NCI-H1694 (cell line): ENCODE data around the gene RIN2.
A peak's percentile ranks its signal among the peaks of the same experiment; 100 is the strongest.

Experiments used
- DNase-seq: peaks from one replicate; lab custom pipeline; 2025; lab: John Stamatoyannopoulos, UW

Gene RIN2

DNA sequence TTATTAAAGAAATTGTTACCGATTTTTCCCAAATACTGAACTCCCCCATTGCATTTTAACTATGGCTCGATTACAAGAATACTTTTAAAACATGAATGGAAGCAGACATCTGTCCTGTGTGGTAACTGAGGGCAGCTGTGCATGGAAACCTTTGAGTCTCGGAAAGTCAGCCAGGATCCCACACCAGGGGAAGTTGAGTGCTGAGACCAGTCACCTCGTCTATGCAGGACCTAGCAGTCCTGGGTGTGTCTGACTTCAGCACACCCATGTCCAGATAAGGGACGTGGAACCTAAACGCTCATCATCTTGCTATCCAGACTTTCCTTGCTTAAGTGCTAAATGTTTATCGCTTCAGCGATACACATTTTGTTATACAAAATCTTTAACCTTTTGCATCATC is 6.1 kb downstream of the RIN2 start:
- DNase-seq, result no peak

DNA sequence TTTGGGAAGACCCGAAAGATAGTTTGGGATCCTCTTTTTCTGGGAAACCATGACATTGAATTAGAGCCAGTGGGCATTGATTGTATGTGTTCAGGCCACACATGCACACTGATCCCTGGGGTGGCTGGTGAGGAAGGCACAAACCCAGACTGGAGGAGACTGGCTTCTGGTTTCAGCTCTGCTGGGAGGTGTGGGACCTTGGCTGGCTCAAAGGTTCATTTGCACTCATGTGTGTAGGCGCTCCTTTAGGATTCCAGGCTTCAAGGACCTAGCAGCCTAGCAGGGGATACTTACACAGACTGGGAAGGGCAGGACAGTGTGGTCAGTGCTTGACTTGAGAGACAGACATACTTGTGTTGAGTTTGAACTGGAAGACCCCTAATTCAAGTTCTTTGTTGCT is 7.2 kb downstream of the RIN2 start:
- DNase-seq, result no peak

DNA sequence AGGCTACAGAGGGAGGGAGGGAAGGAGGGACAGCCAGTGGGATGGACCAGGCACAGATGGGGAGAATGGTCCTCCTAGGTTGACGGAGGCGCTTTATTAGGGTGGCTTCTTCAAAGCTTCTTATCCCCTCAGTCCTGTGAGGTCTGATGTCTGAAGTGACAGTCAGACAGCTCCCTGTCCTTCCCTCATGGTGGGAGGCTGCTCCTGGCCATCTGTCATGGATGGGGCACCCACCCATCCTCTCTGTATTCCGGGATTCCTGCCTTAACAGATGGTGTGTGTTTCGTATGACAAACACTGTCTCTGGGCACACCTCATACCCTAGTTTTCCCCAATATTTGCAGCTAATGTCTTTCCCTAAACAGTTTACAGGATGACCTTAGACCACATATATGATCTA is 7.9 kb downstream of the RIN2 start:
- peak; percentile 63 for DNase-seq

DNA sequence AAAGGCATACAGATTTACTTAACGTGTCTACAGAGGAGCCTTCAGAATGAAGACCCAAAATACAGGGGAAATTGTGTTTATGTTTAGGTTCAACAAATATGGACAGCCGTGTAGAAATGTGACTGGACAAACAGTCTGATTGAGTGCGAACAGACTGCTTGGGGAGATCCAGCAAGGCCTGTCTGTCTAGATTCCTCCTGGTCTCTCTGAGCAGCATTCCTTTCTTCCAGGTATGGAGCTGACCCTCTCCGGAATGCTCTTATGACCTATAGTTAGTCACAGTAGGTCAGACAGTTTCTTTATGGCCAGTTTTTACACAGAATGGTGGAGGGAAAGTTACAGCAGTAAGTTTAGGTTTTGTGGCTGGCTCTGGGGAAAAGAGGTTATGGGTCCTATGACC is 9.0 kb downstream of the RIN2 start:
- DNase-seq, result no peak

DNA sequence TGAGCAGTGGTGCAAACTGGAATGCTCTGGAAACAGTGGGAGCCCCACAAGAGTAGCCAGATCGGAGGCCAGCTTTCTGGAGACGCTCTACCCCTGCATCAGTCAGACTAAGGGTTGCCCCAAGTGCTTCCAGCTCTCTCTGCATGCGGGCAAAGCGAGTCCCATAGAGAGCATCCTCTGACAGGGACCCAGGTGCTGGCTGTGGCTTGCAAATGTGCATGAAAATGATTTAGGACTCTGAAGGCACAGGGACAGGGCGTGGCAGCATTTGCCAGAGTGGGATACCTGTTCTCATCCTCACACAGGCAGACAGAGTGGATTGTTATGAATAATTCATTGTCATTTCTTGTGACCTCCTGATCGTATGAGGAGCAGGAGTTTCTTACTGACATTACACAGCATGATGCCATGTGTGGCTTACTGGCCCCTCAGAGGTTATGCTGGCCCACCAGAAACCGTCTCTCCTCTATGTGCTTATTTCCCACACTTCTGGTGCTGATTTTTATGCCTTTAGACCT is 10.3 kb downstream of the RIN2 start:
- DNase-seq, result no peak

DNA sequence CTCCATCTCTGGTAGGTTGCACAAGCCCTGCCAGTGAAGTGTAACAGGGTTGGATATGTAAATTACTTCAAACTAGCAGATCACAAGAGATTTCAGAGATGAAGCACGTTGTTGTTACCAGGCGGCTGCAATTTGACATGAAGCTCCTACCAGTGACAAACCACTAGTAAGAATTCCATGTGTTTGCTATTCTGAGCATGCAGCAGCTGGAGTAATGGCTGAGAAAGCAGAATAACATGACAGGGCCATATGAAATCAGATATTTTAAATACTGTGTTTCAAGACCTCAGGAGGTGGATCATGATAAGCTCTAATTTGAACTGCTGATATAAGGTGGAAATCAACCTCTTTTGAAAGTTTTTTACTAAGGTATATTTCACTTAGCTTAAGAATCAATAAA is 11.4 kb downstream of the RIN2 start:
- DNase-seq, result no peak

DNA sequence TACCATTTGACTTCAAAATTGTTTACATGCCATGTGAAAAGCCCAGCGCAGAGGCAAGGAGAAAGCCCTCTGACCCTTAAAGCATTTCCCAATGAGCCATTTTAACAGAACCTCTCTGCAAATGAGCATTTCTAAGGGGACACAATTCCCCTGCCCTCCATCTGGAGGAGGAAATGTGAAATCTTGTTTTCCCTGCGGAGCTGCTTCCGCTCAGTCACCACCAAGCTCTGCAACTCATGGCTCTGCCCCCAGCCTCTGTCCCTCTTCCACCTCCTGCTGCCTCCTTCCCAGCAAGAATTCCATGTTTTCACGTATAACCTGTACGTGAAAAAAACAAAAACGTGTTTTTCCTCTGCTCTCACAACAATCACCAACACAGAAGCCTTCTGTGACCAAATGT is 12.3 kb downstream of the RIN2 start:
- no peak for DNase-seq

DNA sequence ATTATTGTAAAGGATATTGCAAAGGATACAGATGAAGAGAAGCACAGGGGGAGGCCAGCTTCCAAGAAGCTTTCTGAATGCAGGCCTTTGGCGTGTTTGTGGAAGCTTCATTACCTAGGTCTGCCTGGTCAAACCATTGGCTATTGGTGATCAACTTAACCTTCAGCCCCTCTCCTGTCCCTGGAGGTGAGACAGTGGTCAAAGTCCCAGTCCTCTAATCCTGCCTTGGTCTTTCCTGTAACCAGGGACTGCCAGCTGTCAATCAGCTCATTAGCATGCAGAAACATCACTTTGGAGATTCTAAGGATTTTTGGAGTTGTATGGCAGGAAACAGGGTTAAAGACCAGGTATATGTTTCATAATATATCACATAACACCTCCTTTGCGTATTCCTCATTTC is 13.0 kb downstream of the RIN2 start:
- DNase-seq, result no peak

DNA sequence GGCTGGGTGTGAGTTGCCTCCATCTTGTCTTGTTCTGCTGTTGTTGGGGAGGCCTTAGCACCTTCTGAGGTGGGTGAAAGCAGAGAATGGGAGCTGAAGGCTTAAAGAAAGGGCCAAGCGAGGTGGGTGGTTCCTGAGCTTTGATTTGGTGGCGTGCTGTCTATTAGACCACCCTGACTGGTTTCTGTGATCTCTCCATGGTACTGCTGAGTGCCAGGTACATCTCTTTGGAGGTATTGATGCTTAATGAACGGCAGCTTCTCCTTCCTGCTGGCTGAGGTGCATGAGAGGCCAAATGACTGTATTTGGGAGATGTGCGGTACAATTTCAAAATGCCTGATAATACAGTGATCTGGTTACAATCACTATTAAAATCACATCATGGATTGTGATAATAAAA is 15.4 kb downstream of the RIN2 start:
- DNase-seq, result no peak

DNA sequence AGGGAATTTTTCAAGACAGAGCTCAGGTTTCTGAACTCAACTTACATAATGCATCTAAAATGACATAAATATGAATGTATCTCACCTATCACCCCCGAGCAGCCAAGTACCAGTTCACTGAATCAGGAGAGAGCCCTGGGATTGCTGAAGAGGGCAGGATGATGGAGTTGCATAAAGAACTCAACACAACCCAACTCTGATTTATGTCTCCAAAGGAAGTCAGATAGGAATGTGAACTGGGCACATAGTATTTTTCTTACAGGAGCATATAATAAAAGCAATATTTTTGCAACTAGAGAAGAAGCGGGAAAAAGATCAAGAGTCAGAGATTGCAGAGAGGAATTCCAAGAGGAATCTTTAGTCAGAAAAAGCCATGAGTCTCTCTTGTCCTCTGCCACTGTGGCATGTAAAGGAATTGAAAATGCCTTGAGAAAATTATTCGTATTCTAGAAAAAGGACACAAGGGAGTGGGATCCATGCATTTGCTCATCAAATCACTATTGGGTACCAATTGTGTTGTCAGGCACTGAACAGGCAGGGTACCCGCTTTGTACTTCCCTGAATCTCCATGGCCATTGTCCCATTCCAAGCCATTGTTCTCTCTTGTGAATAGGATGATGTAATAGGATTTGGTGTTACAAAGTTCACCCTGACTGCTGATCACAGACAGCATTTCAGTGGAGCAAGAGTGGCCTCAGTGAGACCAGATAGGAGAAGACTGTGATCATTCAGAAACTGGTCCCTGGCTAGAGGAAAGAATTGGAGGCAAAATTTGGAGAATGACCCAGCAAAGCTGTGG is 16.3 kb downstream of the RIN2 start:
- DNase-seq, result no peak

DNA sequence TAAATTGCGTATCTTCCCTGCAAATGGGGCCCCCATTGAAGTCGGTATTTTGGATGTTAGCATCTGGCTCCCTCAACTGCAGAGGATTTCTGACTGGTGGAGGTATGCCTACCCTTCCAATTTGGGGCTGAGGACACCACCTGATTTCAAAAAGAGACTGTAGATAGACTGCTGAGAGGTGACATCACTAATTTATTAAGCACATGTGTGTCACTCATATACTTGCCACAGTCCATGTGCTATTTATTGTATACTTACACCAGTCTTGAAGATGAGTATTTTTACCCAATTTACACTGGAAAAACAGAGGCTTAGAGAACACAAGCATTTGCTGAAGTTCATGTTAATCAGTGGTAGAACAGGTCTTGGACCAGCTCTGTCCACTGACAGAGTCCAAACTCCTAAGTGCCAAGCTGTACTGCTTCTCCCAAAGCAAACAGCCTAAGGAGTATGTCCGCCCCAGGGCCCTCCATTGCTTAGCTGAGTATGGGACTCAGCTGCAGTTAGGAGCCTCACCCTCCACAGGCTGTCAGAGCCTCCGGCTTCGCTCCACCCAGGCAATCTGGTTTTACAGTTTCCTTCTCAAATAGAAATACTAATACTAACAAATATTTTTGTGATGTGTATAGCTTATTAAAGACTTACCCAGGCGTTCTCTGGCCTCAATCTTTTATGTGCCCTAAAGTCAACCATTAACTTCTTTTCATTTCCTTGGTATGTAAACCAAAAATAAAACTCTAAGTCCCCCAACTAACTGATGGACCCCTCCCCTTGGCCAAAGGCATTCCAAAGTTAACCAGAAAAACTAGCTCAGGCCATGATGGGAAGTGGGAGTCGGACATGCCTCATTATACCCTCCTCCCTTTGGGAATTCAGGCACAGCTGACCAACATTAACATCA is 17.5 kb downstream of the RIN2 start:
- DNase-seq, result no peak

DNA sequence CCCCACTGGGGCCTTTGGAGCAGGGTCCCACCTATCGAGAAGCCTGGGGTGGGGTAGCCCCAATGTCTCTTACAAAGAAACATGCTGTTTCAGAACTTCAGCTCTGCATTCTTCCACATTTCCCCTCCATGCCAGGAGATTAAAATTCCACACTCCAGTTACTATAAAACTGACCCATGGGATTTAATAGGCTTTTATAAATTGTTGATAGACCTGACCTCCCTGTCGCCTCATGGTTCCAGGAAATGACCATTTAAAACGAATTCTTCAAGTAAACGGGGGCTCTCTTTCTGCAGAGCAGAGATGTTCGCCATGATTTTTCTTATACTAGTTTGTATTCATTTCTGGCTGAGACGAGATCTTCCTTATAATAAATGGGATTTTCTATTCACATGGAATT is 19.3 kb downstream of the RIN2 start:
- DNase-seq, result no peak

DNA sequence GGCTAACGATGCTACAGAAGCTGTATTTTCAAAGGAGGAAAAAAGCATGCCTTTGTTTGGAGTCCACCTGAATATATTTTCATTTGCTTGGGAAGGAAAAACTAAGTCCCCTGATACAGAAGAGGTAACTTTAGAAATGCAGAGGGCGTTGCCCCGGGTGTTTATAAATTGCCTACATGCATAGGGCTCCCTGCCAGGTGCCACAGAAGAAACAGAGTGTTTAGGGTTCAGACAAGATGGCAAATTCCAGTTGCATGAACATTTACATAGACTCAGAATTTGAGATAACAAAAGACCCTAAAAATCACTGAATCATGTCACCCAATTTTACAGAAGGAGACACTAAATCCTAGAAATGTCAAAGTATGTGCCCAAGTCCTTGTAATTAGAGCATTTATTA is 19.9 kb downstream of the RIN2 start:
- DNase-seq, result no peak

DNA sequence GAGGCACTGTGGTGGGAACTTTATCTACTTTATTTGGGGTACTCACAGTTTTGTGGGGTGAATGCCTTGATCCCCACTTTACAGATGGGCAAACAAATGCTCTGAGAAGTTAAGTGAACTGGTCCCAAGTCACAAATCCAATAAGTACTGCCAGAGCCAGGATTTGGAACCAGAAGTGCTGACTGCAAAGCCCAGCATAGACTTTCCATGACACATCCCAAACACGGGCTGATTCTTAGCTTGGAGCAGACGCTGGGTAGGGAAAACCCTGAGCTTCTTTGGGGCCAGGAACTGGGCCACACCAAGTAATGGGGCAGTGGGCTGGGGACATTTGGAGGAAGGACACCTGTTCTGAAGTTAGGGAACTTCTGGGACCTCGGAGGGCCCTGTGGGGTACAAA is 20.3 kb downstream of the RIN2 start:
- no peak for DNase-seq

DNA sequence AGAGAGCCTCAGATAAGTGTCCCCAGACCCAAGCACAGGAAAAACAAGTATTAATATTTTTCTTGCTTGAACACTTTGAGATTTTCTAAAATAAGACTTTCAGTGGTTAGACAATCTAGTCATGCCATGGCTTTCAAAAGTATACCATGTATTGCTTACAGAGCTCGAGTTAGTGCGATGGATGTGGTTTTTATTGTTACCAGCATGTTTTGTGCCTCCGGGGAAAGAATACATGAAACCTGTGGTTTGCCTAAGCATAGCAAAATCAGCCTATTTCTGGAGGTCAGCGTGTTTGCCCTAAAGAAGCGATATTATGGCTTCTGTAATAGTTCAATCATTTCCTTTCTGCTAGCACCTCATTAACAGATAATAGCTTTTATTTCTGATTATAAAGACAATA is 21.6 kb downstream of the RIN2 start:
- DNase-seq, result no peak

DNA sequence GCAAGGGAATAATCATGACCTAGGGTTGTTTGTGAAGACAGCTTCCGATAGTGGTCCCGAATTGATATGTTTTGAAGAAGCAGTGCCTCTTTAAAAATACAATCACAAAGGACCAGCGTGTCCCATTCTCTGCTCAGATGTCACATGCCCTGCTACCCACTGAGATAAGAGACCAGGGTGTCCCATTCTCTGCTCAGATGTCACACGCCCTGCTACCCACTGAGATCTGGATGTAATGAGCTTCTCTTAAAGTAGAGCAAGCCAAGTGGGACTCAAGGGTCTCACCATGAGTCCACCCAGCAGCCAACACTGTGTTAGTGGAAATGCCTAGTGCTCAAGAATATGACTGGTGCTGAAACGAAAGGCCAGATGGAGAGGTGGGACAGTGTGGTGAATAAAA is 22.2 kb downstream of the RIN2 start:
- peak; percentile 58 for DNase-seq

DNA sequence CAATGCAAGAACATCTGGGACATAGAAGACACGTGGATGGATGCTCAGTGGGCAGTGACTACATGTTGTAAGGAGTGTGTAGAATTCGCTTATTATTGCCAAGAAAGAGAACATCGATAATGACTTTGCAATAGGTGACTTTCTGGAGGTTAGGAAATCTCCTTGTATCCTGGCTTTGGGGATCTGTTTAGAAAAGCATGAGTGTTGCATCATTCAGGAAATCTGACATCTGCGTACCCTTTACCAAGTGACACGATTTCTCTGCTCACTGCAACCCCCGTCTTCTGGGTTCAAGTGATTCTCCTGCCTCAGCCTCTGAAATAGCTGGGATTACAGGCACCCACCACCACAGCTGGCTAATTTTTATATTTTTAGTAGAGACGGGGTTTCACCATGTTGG is 23.2 kb downstream of the RIN2 start:
- DNase-seq, result no peak

DNA sequence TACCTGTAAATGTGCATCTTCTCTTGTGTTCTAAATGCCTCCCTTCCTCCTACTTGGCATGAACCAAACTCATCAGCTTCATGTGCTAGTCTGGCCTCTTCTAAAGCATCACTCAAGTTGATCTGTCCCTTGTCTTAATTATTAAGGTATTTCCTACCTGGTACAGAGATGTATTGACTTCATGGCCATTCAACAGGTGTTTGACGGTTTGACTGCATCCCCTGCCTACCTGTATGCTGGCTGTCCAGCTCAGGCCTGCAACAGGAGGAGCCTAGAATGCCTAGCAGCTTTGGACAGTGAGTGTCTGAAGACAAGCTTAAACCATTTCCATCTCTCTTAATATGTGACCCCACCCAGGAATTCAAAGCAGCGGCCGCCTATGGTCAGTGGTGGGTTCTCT is 24.6 kb downstream of the RIN2 start:
- DNase-seq, result no peak

DNA sequence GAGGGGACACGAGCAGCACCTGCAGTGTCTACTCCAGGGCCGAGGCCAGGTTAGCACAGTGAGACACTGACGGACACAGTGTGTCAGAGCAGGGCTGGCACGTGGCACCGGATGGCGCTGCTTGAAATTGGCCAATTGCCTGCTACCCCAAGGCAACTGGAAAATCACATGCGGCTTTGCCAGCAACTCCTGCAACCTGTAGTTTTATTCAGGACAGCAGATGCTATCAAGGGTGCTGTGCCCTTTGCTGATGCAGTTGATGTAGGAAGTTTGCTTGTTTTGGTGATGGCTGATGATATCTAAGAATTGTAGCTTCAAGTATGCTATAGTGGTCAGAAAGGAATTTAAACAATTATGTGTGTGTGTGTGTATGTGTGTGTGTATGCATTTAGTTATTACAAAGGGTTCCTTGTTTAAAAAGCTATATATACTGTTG is 25.9 kb downstream of the RIN2 start:
- DNase-seq, result peak; percentile 79

DNA sequence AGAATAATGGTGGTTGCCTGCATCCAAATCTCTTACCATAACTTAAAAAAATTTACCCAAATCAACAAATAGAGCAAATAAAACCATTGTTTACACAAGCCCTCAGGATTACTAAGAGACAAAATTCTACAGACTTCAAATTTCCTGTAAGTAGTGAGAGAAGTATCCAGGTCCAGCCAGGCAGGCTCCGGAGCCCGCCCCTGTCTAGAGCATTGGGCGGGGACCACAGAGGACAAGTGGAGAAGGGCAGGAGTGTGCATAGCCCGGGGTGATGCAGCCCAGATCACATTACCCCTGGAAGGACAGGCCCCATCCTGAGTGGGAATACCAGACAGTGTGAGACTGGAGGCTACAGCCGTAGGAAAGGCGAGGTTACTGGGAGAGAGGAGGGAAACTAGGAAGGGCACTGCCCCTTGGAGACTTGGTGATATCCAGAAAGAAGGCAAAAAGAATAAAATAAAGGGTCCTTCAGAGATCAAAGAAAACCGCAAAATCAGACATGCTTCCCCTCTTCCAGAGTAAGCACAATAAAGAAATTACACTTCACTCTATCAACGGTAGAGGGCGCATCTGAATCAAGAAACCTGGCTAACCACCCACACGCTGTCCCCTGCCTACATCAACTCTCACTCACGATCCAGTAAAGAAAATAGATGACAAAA is 26.6 kb downstream of the RIN2 start:
- DNase-seq, result peak; percentile 87

DNA sequence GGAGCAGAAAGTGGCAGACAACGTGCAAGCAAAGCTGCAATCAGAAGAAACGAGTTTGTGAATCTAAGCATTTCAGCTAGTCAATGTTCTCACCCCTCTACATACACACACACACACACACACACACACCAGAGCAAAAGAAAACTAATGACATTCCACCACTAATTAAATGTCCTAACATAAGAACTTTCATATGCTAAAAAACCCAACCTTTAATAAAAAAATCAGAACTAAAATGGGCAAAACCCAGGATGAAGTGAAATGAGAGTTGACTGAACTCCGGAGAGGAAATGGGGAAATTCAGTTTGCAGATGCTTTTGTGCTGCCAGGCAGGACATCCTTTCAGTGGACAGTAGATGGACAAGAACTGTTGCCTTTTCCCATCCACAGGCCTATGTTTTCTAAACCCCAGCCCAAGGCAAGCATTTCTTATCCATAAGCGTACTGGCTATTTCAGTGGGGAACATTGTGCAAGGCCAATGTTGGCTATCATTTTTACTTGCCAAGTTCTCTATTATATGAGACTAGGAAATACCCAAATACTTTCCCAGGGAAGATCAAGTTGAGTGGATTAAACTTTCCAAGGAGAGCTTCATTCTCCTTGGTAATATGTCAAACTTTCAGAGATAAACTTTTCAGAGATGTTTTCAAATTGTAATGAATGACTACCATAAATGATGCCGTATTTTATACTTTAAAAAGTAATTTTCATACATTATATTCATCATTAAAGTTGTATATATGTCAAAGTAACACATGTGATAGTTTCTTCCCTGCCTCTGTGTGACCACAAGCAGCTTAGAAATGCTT is 27.3 kb downstream of the RIN2 start:
- DNase-seq, result no peak

DNA sequence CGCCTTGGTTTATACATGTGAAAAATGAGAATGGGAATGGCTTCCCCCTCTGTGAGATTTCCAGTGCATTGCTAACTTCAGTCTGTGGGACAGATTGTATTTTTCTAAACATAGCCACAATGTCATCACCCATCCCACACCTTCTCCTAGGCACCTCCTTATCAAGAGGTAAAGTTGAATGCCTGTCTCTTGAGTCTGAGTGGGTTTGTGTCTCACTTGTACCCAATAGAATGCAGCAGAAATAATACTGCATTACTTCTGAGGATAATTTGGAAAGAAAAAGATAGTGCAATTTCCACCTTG is 27.9 kb downstream of the RIN2 start:
- no peak for DNase-seq
